NCI-H1092 (cell line): ENCODE results near the gene DRAXIN.
A peak's percentile ranks its signal among the peaks of the same experiment; 100 is the strongest.

Experiments
- DNase-seq: peaks from one replicate; lab custom pipeline; 2025; lab: John Stamatoyannopoulos, UW

DRAXIN gene

GRCh38 chr1:11688506-11688905 is 3.0 kb upstream of the DRAXIN start:
- no peak for DNase-seq

DNA sequence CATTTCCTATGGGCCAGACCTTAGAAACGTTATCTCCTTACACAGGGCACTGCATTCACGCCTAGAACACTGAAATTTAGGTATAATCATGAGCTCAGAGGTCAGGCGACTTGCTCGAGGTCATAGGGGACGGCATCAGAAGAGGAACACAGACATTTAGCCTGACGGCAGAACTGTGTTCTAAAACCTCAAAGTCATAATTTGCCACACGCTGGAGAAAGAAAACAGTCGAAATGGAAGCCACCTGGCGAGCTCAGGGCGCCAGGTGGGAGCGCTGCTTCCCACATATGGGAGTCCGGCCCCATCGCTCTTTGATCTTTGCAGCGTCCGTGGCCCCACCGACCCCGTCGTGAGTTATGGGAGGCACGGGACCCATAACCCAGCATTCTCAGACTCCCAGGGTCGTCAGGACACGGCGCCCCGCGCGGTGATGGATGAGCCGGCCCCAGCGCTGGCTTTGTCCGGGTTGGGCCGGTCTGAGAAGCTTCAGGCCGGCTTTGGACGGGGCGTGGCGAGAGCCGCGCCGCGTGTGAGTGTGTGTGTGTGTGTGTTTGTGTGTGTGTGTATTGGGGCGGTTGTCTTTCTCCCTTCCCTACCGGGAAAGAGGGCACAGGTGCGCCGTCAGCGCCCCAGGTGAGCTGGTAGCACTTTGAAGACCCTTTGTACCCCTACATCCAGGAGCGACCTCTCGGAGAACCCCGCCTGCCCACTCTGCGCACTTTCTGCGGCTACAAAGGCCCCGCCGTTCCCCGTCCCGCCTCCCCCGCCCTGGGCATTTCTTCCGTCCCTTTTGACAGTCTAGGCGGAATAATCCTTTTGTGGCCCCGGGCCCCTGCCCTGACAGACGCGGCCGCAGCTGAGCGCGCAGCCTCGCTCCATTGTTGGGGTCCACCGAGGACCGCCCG is 861 bp upstream of the DRAXIN start:
- peak; percentile 29 for DNase-seq

- no peak for DNase-seq
Measured at GRCh38 chr1:11691928-11692711, 610 bp downstream of the DRAXIN start.

- no peak for DNase-seq
Measured at GRCh38 chr1:11693024-11693590, 1.6 kb downstream of the DRAXIN start.

DNA sequence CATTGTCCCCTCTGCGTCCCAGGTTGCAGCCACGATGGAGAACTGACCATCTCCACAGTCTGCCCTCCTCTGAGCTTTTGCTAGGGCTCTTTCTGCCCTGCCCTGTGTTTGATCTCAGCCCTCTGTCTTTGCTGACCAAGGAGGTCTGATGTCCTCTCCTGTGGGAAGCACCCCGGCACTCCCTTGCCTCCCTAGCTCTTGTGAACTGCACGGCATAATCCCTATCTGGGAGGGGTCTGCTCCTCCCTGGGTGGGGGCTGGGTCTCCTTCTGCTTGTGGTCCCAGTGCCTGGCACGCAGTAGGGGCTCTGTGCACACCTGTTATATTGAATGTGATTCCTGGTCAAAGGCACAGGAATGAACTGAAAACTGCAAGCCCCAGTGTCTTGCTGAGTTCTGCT is 2.4 kb downstream of the DRAXIN start:
- no peak for DNase-seq

DNA sequence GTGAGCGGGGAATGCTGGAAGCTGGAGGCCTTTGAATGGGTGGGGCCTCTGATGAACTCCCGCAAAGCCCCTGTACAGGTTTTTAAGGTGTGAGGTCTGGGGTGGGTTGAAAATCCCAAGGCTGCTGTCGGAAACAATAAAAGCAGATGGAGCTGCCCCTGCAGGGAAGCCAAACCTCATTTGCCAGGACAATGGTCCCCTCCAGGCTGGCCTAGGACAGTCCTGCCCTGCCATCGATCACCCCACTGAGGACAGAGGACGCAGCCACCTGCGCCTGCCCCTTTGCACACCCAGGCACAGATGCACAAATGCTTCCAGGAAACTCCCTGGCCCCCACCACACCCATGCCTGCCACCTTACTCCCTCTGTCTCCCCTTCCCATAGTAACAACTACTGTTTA is 4.4 kb downstream of the DRAXIN start:
- no peak for DNase-seq

- no peak for DNase-seq
Measured at GRCh38 chr1:11697188-11697892, 5.8 kb downstream of the DRAXIN start.

GRCh38 chr1:11697893-11698210 is 6.3 kb downstream of the DRAXIN start:
- DNase-seq: no peak

DNA sequence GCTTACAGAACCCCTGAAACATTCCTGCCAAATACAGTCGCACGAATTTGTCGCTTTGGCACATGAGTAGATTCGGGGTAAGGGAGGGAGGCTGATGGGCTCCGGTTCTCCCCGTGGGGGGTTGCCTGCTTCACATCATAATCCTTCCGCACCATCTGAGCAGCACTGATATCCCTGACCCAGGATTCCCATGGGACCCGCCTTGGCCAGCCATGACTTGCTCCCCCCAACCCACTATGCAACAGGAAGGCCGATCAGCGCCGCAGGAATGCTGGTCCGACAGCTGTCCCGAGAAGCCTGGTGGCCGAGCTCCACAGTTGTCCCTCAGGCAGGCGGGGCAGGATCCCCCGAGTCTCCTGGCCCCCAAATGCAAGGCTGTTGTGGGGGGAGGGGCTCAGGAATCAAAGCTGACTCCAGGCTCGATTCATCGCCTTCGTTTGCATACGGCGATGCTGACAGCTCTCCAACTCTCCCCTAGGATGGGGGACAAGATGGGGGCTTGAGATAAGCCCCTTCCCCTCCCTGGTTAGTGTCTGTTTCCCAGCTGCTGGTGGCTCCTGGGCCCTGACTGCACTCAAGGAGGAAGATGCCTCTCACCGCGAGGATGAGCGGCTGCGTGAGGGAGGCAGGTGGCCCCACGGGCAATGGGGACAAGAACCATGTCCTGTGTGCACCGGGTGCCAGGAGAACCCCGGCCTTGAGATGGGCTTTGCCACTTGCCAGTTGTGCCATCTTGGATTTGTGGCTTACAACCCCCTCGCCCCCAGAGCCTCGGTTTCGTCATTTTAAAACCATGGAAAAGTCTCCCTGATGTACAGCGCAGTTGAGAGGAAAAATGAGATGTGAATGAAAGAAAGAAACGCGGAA is 9.3 kb downstream of the DRAXIN start:
- DNase-seq: no peak

DNA sequence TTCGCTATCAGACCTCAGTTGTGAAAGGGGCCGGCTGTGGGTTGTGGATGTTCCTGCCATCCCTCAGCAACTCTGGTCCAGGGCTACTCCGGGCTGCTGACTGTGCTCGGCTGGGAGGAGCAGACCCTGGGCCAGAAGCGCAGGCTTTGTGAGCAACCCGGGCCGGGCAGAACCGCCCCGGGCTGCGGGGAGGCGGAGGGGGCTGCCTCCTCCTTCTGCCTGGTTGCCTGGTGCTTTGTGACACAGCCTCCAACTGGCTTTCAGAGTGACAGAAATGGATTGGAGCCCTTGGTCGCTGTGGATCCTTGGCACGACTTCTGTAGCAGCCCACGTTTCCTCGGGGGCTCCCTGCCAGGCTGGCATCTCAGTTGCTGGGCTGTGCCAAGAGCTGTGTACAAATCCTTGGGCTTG is 10.0 kb downstream of the DRAXIN start:
- DNase-seq: peak; percentile 53

GRCh38 chr1:11701981-11702803 is 10.7 kb downstream of the DRAXIN start:
- DNase-seq: no peak

DNA sequence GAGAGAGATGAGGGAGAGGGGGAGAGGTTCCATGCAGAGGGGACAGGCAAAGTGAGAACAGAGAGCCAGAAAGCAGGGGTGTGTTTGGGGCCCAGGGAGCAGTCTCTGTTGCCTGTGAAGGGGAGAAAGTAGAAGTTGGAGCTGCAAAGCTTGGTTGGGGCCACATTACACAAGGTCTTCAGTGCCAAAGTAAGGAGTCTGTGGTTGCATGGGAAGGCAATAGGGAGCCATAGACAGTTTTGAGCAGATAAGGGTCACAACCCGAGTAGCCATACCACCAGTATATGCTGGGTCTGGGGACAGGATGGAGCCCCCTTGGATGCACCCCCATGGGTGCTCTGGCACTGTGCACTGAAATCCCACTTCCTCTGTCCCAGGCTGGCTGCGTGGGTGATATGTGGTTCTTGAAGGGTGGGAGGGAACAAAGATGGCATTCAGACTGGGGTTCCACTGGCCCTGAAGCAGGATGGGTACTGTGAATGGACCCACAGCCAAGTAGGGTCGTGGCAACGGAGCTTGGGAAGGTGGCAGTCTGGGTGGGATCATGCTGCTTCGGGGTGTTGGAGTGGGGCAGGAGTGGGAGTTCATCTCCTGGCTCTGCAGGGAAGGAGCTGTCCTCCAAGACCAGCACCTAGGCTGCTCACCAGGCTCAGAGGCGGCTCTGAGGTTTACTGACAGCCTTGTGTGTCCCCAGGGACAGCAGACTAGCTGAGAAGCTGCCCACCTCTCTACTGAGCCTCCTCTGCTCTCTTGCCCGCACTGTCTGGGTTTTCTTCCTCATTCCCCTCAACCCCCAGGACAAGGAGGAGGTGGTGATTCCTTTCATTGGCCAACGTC is 12.1 kb downstream of the DRAXIN start:
- no peak for DNase-seq

DNA sequence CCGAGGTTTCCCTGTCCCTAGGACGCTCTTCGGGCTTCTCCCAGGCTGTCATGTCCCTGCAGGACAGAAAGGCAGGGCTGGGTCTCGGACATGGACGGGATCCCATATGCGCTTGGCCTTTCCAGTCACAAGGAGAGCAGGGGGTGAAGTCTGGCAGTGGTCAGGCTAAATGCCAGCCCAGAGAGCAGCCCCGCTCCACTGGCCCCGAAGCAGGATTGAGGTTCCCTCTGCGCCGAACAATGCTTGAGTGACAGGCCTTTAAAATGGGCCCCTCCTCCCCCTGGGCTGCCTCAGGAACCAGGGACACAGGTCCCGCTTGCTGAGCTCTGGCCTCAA is 12.7 kb downstream of the DRAXIN start:
- no peak for DNase-seq

GRCh38 chr1:11704691-11705475 is 13.4 kb downstream of the DRAXIN start:
- peak; percentile 26 for DNase-seq

GRCh38 chr1:11705596-11705995 is 14.1 kb downstream of the DRAXIN start:
- no peak for DNase-seq

- no peak for DNase-seq
Measured at GRCh38 chr1:11706292-11706691, 14.8 kb downstream of the DRAXIN start.

GRCh38 chr1:11707621-11708276 is 16.2 kb downstream of the DRAXIN start:
- peak; percentile 90 for DNase-seq
